C1 segment of cervical spinal cord (tissue), 14 donors: ENCODE results near the gene CDIPT.
"Not testable (repeated sequence)": the region's sequence is repeated elsewhere in the genome, so short reads cannot be mapped to it uniquely, and the experiment has no call there.

ENCODE experiments used
- DNase-seq, 14 donors: peaks; one replicate each; lab custom pipeline; 2025; lab: John Stamatoyannopoulos, UW

CDIPT gene, protein sequence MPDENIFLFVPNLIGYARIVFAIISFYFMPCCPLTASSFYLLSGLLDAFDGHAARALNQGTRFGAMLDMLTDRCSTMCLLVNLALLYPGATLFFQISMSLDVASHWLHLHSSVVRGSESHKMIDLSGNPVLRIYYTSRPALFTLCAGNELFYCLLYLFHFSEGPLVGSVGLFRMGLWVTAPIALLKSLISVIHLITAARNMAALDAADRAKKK

GRCh38 chr16:29862884-29863668 lies at the start of gene CDIPT:
TSS of gene CDIPT (minus strand) at chr16:29863226. CDS start at chr16:29862857, 369 bp downstream.
- peak; percentile 22 to 96 (median 88) for DNase-seq

DNA sequence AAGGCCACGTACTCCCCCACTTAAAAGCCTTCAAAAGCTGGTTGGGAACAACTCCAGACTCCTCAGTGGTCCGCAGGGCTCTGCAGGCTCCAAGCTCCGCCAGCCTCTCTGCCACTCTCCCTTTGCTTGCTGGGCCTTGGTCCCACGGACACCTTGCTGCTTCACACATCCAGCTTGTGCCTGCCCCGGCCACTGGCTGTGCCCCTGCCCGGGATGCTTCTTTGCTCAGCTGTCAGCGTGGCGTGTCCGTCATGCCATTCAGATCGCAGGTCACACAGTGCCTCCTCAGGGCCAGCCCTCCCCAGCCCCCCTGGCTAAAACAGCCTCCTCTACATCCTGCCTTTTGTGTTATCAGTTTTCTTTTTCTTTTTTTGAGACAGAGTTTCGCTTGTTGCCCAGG lies 49.1 kb upstream of the CDIPT start:
- DNase-seq, result no peak

- no peak for DNase-seq
These were observed 48.6 kb upstream of the CDIPT start for GRCh38 chr16:29911676-29912010.

DNA sequence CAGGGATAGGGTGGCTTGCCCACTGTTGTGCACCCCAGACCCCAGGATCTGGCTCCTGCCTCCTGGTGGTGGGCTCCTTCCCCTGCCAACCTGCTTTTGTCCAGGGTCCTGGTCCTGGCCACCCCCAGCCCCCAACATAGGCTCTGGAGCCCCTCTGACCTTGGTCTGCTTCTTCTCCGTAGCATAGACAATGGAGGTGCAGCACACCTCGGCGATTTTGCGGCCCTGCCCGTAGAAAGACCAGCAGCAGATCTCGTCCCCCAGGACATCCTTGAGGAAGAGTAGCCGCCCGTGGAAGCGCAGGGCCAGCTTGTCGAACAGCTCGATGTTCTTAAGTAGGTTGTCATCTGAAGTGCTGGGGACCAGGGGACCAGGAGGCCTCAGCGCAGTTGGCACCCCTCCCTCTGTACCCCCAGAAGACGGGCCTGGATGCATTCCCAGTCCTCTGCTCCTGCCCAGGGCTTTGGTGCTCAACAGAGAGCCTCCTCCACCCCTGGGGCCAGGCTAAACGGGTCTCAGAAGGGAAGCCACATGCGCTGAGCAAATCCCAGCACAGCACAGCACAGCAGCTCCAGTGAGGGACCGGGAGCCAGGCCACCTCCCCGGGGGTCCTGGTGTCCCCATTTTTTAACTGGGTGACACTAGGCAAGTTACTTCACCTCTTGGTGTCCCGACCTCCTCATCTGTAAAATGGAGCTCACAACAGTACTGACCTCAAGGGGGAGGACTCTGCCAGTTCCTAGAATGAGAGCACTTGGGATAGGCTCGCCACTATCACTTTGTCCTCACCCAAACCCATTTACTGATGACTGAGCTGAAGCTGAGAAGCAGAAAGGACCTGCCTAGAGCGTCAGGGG lies 48.0 kb upstream of the CDIPT start:
- DNase-seq, result no peak

DNA sequence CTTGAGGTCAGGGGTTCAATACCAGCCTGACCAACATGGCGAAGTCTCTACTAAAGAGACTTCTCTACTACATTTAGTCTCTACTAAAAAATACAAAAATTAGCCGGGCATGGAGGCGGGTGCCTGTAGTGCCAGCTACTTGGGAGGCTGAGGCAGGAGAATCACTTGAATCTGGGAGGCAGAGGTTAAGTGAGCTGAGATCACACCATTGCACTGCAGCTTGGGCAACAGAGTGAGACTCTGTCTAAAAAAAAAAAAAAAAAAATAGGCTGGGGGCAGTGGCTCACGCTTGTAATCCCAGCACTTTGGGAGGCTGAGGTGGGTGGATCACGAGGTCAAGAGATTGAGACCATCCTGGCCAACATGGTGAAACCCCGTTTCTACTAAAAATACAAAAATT lies 46.8 kb upstream of the CDIPT start:
- not testable (repeated sequence) for DNase-seq

GRCh38 chr16:29909391-29909790 lies 46.4 kb upstream of the CDIPT start:
- DNase-seq, result no peak

- no peak for DNase-seq
These were observed 45.7 kb upstream of the CDIPT start for GRCh38 chr16:29908719-29909220.

DNA sequence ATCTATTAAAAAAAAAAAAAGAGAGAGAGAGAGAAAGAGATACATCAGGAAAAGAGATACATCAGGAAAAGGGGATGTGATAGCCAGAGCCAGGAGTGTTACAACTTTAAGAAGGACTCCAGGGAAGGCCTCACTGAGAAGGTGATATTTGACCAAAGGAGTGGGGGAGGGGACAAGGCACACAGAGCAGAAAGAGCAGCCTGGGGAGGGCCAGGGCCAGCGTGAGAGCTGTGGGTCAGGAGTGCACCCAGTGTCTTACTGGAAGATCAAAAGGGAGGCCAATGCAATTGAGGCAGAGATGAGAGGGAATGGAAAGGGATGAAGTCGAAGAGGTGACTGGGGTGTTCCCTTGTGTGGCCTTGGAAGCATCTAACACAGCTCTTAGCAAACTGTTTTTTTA lies 44.9 kb upstream of the CDIPT start:
- DNase-seq, result no peak

DNA sequence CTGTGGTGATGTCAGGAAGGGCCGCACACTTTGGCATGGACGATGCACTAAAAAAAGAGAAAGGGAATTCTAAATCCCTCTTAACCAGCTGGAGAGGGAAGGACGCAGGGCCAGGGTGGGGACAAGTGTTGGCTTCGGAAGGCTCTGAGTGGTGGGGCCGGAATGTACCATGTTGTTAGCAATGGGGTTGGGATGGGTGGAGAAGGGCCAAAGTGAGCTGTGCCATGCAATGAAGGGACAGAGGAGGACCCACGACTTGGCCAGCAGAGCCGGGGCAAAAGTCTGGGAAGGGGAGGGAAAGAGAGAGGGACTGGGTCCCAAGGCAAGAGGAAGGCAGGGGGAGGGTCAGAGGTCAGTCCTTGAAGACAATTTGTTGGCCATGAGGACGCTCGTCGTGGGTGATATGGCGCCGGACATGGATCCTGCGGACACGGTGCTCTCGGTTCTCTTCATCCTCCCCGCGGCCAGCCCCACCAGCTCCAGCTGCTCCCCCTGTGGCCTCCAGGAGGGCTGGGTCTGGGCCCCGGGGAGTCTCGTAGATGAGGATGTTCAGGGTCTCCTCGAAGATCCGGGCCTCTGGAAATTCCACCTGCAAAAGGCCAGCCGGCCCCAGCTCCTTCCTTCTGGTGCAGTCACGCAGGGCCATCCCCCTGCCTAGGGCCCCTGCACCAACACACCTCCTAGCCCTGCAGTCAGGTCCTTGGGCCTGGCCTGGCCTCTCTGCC lies 43.7 kb upstream of the CDIPT start:
- DNase-seq, result no peak

DNA sequence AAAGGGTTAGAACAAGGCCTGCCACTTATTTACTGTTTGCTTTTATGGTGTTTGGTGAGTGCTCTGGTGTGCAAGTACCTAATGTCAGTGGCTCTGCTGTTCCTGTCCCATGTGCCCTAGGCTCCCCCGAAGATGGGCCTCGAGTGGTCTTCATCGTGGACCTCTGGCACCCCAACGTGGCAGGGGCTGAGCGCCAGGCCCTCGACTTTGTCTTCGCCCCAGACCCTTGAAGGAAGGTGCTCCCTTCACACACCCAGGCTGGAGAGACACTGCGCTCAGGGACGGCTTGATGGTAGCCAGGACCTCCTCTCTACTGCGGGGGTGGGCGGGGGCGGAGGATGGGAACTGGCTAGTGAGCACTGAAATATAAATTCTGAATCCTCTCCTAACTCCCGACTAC lies 42.6 kb upstream of the CDIPT start:
- no peak for DNase-seq

DNA sequence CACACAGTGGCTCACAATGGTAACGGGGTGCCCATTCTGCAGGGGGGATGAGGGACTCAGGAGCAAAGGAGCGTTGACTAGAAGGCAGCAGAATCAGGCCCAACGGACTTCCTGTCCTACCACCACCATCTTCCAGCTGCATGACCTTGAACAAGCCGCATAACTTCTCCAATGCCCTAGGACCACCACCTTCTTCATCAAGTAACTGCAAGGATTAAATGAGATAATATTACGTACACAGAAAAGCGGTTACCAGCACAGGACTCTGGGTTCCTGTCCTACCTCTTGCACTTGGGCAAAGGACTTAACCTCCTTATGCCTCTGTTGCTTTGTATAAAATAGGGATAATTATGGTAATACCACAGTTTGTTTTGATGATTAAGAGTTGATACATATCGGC lies 41.9 kb upstream of the CDIPT start:
- DNase-seq, result no peak

GRCh38 chr16:29903590-29903989 lies 40.6 kb upstream of the CDIPT start:
- no peak for DNase-seq

DNA sequence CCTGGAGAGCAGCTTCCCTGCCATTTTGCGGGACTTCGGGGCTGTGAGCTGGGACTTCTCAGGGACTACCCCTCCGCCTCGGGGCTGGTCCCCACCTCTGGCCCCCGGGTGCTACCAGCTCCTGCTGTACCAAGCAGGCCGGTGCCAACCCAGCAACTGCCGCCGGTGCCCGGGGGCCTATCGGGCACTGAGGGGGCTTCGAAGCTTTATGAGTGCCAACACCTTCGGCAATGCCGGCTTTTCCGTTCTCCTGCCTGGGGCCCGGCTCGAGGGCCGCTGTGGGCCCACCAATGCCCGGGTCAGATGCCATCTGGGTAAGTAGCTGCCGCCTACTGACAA lies 38.5 kb upstream of the CDIPT start:
- DNase-seq, result no peak

DNA sequence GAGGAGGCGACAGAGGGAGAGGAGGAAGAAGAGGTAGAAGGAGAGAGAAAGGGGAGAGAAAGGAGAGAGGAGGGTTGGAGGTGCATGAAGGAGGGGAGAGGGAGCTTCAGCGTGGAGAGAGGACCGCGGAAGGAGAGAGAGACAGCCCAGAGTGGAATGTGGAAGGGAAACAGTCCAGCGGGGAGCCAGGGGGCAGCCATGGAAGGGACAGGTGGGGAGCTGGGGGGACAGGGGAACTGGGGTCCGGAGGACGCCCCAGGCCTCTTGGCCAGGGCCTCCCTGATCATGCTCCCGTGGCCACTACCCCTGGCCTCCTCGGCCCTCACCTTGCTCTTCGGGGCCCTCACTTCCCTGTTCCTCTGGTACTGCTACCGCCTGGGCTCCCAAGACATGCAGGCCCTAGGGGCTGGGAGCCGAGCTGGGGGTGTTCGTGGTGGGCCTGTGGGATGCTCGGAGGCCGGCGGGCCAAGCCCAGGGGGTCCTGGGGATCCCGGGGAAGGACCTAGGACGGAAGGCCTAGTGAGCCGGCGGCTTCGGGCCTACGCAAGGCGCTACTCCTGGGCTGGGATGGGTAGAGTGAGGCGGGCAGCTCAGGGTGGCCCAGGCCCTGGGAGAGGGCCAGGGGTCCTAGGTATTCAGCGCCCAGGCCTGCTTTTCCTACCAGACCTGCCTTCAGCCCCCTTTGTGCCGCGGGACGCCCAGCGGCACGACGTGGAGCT lies 38.0 kb upstream of the CDIPT start:
- DNase-seq, result peak in 4 of 14 donors; percentile 15 to 56 (median 20)

GRCh38 chr16:29900102-29900887 lies 37.3 kb upstream of the CDIPT start, which contains the start of gene ASPHD1:
TSS of gene ASPHD1 (plus strand) at chr16:29900488. CDS start at chr16:29900972, 484 bp downstream.
- peak in 13 of 14 donors; percentile 43 to 95 (median 86) for DNase-seq

DNA sequence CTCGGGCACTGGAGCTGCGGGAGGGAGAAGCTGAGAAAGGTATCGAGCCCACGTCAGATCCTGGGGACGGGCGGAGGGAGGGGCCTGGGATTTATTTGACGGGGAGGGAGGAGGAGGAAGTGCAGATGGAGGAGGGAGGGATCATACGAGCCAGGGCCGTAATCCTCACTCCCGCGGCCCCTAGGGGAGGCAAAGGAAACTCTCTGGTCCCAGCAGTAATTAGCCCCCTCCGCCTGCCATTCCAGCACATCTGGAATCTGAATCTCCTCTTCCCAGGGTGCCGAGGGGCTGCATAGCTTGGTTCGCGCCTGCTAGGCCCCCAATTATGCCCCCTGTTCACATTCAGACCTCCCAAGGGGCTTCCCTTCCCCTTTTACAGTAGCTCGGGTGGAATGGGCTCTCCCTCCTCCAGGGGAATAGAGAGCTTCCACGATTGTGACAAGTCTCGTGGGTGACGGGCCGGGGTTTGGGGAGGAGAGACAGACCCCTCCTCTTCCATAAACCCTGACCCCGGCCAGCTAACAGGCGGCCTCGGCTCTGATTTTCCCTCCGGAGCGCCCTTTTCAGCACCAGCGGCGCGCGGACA lies 36.6 kb upstream of the CDIPT start, which contains the start of gene SEZ6L2:
Gene SEZ6L2 (minus strand): TSS at position 35 of the 586 bp plus-strand sequence. CDS start 531 bp downstream, outside the sequence.
- peak in 11 of 14 donors; percentile 43 to 93 (median 62) for DNase-seq

GRCh38 chr16:29898804-29899515 lies 35.9 kb upstream of the CDIPT start:
- DNase-seq, result peak in 1 of 14 donors; percentile 49

DNA sequence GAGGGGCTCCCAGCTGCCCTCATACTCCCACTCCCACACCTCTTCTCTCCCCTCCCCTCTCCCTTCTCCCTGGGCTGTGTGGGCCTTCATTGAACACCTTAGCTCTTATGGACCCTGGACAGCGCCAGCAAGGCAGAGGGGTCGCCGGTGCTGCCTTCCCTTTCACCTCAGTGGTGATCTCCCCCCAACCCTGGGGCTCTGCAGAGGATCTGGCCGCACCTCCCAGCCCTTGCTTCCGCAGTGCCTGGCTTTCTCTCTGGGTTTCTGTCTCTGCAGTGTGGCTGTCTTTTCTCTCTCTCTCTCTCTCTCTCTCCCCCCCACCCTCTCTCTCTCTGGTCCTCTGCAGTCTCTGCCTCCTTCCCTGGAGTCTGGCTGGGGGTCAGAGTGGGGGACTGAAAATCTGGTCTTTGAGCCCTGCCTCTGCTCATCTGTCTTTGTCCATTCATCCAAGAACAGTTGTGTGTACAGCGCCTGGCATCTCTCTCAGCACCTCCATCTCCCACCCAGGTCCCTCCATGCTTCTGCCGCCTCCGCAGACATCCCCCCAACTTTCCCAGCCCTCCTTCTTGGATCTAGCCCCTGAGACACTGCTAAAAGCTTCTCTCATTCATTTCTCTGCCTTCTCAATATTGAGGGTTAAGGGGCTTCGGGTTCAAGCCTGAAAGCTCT lies 35.2 kb upstream of the CDIPT start:
- peak in 1 of 14 donors; percentile 32 for DNase-seq
